OCI-LY1 (cell line): ENCODE measurements around the gene DENND6A.

Experiments
- H2AFZ ChIP-seq: fragments of 200-600 bp; sonication (generic), shearing (Covaris generic); 2 replicates; pipeline ENCODE4 v1.6.0; 2014; ENCODE audit warnings: antibody characterized with exemption, mild to moderate bottlenecking, low read length
- H3F3A ChIP-seq: fragments of 200-600 bp; sonication (generic), shearing (Covaris generic); 2 replicates; pipeline ENCODE4 v1.6.0; 2014; ENCODE audit warnings: mild to moderate bottlenecking, antibody characterized with exemption, low read length, moderate library complexity; ENCODE audit not compliant: insufficient read depth
- H3K27ac ChIP-seq: fragments of 200-600 bp; sonication (generic); 2 replicates; pipeline ENCODE4 v1.5.1; 2014; ENCODE audit warnings: low read length, mixed run types, mild to moderate bottlenecking, low read depth; ENCODE audit not compliant: poor library complexity, severe bottlenecking
- H3K27me3 ChIP-seq: fragments of 200-600 bp; sonication (generic); 2 replicates; pipeline ENCODE4 v1.6.0; 2014; ENCODE audit warnings: antibody characterized with exemption, mild to moderate bottlenecking, low read length, moderate library complexity; ENCODE audit not compliant: insufficient read depth
- H3K36me3 ChIP-seq: fragments of 200-600 bp; sonication (generic); 2 replicates; pipeline ENCODE4 v1.6.1; 2014; ENCODE audit warnings: mild to moderate bottlenecking, antibody characterized with exemption, low read length, moderate library complexity, mixed read lengths; ENCODE audit not compliant: insufficient read depth
- H3K4me1 ChIP-seq: fragments of 200-600 bp; sonication (generic); 2 replicates; pipeline ENCODE4 v1.5.1; 2014; ENCODE audit warnings: mild to moderate bottlenecking, low read length, moderate library complexity; ENCODE audit not compliant: insufficient read depth, severe bottlenecking
- H3K4me2 ChIP-seq: fragments of 200-600 bp; sonication (generic), shearing (Covaris generic); 2 replicates; pipeline ENCODE4 v1.6.1; 2014; ENCODE audit warnings: low read length
- H3K4me3 ChIP-seq: fragments of 200-600 bp; sonication (generic); 2 replicates; pipeline ENCODE4 v1.5.1; 2014; ENCODE audit warnings: low read length, low read depth, mild to moderate bottlenecking, mixed read lengths; ENCODE audit not compliant: poor library complexity, severe bottlenecking
- H3K79me2 ChIP-seq: fragments of 200-600 bp; shearing (Covaris generic); 2 replicates; pipeline ENCODE4 v1.6.1; 2016; ENCODE audit warnings: mixed run types, low read length, mixed read lengths; ENCODE audit not compliant: insufficient read depth
- H3K9ac ChIP-seq: fragments of 200-600 bp; sonication (generic), shearing (Covaris generic); 2 replicates; pipeline ENCODE4 v1.6.1; 2014; ENCODE audit warnings: mild to moderate bottlenecking, low read length, mixed read lengths
- H3K9me2 ChIP-seq: fragments of 200-600 bp; sonication (generic), shearing (Covaris generic); 2 replicates; pipeline ENCODE4 v1.6.1; 2014; ENCODE audit warnings: low read depth, mild to moderate bottlenecking, low read length, mixed read lengths
- H3K9me3 ChIP-seq: fragments of 200-600 bp; shearing (Covaris generic); 2 replicates; pipeline ENCODE4 v1.6.1; 2014; ENCODE audit warnings: low read length, mixed read lengths
- H4K20me1 ChIP-seq: fragments of 200-600 bp; sonication (generic), shearing (Covaris generic); 2 replicates; pipeline ENCODE4 v1.6.0; 2016; ENCODE audit warnings: mild to moderate bottlenecking, low read length; ENCODE audit not compliant: insufficient read depth
- CTCF ChIP-seq: fragments of 200-600 bp; sonication (generic), shearing (Covaris generic); IDR thresholded peaks from 2 replicates; pipeline ENCODE4 v1.5.1; 2017; ENCODE audit warnings: mild to moderate bottlenecking, antibody characterized with exemption, low read length, moderate library complexity, mixed read lengths
- EZH2 ChIP-seq: fragments of 200-600 bp; sonication (generic), shearing (Covaris generic); IDR thresholded peaks from 2 replicates; pipeline ENCODE4 v1.8.0; 2017; ENCODE audit warnings: borderline replicate concordance, mixed run types, mild to moderate bottlenecking, antibody characterized with exemption, low read length, moderate library complexity, mixed read lengths

Gene DENND6A

DNA sequence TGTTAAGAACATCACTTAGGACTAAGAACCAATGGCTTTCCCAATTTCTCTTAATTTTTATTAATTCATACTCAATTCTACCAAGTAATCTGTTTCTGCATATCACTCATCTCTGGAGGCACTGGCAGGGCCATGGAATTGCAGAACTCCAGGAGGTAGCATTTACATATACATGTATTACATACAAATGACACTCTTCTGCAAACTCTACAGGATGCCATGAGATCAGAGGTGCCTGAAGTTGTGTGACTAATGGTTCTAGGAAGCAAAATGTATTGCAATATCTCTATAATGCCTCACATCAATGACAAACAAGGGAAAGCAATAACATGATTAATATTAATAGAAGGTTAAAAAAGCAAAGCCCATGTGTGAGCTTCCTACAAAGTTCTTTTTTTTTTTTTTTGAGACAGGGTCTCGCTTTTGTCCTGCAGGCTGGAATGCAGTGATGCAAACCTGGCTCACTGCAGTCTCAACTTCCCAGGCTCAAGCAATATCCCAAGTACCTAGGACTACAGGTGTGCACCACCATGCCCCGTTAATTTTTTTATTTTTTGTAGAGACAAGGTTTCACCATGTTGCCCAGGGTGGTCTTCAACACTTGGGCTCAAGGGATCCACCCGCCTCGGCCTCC lies 33.0 kb downstream of the DENND6A start:
- H3K9me3 ChIP-seq = no peaks in the 10 kb centered on the region
- H3K4me1 ChIP-seq = no peaks in the 10 kb centered on the region
- no peak for TF ChIP-seq EZH2
- H4K20me1 ChIP-seq = no peaks in the 10 kb centered on the region
- no peaks in the 10 kb centered on the region for H3K79me2 ChIP-seq
- H2AFZ ChIP-seq = no peak overlapping the region
- no peaks in the 10 kb centered on the region for H3F3A ChIP-seq
- H3K9ac ChIP-seq = no peak overlapping the region
- H3K4me3 ChIP-seq = no peak overlapping the region
- no peaks in the 10 kb centered on the region for H3K9me2 ChIP-seq
- no peak overlapping the region for H3K4me2 ChIP-seq
- H3K36me3 ChIP-seq = peaks cover 62% of the 10 kb centered on the region
- H3K27me3 ChIP-seq = no peaks in the 10 kb centered on the region
- no peak overlapping the region for H3K27ac ChIP-seq

DNA sequence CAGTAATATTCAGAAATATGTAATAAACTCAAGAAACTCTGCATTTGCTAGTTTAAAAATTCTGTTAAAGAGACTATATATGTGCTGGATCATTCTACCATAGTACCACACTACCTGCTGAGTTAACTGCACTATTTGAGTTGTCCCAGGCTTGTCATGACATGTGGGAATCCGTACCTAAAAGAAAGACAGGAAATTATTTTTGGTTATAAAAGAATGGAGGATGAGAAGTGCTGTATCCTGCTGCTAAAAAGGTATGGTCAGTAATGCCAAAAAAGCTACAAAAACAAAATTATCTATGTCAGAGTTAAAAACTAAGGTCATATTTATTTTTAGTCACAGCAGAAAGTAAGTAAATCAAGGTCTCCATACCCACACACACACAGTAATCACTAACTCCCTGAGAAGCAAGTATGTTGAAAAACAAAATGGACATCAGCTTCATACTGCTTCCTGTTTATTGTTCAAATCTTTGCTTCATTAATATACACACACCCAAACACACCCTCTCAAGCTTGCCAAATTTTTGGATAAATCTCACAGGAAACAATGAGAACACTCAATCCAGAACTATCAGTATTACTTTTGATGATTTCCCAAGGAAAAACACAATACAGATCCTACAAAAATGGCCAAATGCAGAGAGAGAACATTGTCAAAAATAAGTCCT lies 33.7 kb downstream of the DENND6A start:
- Histone ChIP-seq H3K4me3 (no peak overlapping the region), H3K36me3 (peaks cover 64% of the 10 kb centered on the region), H3K27ac (no peak overlapping the region), H3K4me2 (no peak overlapping the region), H3K27me3 (no peaks in the 10 kb centered on the region), H3F3A (no peaks in the 10 kb centered on the region), H2AFZ (no peak overlapping the region), H3K9me3 (no peaks in the 10 kb centered on the region), H4K20me1 (no peaks in the 10 kb centered on the region), H3K9me2 (no peaks in the 10 kb centered on the region), H3K4me1 (no peaks in the 10 kb centered on the region), H3K79me2 (no peaks in the 10 kb centered on the region), H3K9ac (no peak overlapping the region)
- TF ChIP-seq EZH2 = no peak
- TF ChIP-seq CTCF = no peak

DNA sequence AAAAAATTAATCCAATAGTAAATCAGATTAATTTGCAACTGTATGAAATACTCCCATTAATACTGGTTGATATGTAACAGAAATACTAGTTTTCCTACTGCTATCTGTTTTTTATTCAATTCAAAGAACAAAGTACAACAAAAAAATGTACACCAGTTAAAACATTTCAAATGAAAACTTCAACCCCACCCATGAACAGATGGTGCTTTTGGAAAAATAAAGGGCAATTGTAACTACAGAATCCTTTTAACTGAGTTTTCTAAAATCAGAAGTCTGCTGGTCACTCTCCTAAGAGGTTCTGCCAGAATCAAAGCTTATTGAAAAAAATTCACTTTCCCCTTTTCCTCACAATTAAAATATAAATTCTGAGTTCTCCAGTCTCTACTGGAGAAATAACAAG lies 34.3 kb downstream of the DENND6A start:
- H3K4me1 ChIP-seq = no peaks in the 10 kb centered on the region

More for the DNA sequence above, 34.3 kb downstream of the DENND6A start:
- H3K36me3 ChIP-seq = peaks cover 61% of the 10 kb centered on the region
- no peaks in the 10 kb centered on the region for H3K79me2 ChIP-seq
- H3K9ac ChIP-seq = no peak overlapping the region
- no peaks in the 10 kb centered on the region for H3K27me3 ChIP-seq
- no peaks in the 10 kb centered on the region for H4K20me1 ChIP-seq
- H3K4me2 ChIP-seq = no peak overlapping the region
- no peaks in the 10 kb centered on the region for H3F3A ChIP-seq
- no peak overlapping the region for H2AFZ ChIP-seq
- no peak overlapping the region for H3K27ac ChIP-seq
- no peak overlapping the region for H3K4me3 ChIP-seq
- TF ChIP-seq CTCF (no peak), EZH2 (no peak)
- H3K9me2 ChIP-seq = no peaks in the 10 kb centered on the region
- no peaks in the 10 kb centered on the region for H3K9me3 ChIP-seq
